ENCODE measurements around the gene SLC16A10. TPM values are rescaled to one million over a fixed set of nuclear protein-coding genes. Genes with fewer than 3 reads are reported as not detected.
"Not testable (repeated sequence)": the region's sequence is repeated elsewhere in the genome, so short reads cannot be mapped to it uniquely, and the experiment has no call there.

Gene SLC16A10
- total RNA-seq, 3 donors from 2014 or later, result 1.3 to 5.4 (median 1.8) TPM

- H3K36me3 ChIP-seq, result no peaks in the 10 kb centered on the region
- intact Hi-C loops (cut with DNase I; ENCODE audit: low total_unique reads), result no loop called here
- H3K9me3 ChIP-seq, result no peaks in the 10 kb centered on the region
- no peak for DNase-seq (ENCODE audit: low spot score in 2 of 2)
- peaks cover 0 to 2% of the 10 kb centered on the region in 2 donors for H3K4me1 ChIP-seq
- TF ChIP-seq POLR2A (IDR thresholded peaks at IDR 0.05), result no peak
- no peak for TF ChIP-seq CTCF (IDR thresholded peaks at IDR 0.05)
- no peak for TF ChIP-seq POLR2AphosphoS5 (IDR thresholded peaks at IDR 0.05)
- H3K27ac ChIP-seq, result no peak overlapping the region
- peaks cover 0 to 32% of the 10 kb centered on the region in 2 donors for H3K27me3 ChIP-seq
- peak overlapping the region; percentile 52 to 71 (median 64) for H3K4me3 ChIP-seq
Measured at GRCh38 chr6:111087871-111088667, 766 bp downstream of the SLC16A10 start.

GRCh38 chr6:111088668-111089003 lies 1.3 kb downstream of the SLC16A10 start:
- Histone ChIP-seq H3K27me3 (peaks cover 0 to 32% of the 10 kb centered on the region in 2 donors), H3K4me3 (peak overlapping the region; percentile 52 to 71 (median 64)), H3K27ac (no peak overlapping the region), H3K4me1 (peaks cover 0 to 2% of the 10 kb centered on the region in 2 donors), H3K36me3 (no peaks in the 10 kb centered on the region), H3K9me3 (no peaks in the 10 kb centered on the region)
- TF ChIP-seq POLR2A (IDR thresholded peaks at IDR 0.05) (no peak), CTCF (IDR thresholded peaks at IDR 0.05) (no peak), POLR2AphosphoS5 (IDR thresholded peaks at IDR 0.05) (no peak)
- no peak for DNase-seq (ENCODE audit: low spot score in 2 of 2)
- intact Hi-C loops (cut with DNase I; ENCODE audit: low total_unique reads), result no loop called here

GRCh38 chr6:111090766-111091165 lies 3.5 kb downstream of the SLC16A10 start:
- H3K4me3 ChIP-seq, result no peak overlapping the region
- H3K27ac ChIP-seq, result no peak overlapping the region
- H3K36me3 ChIP-seq, result no peaks in the 10 kb centered on the region
- peaks cover 0 to 2% of the 10 kb centered on the region in 2 donors for H3K4me1 ChIP-seq
- intact Hi-C loops (cut with DNase I; ENCODE audit: low total_unique reads), result no loop called here
- DNase-seq (ENCODE audit: low spot score in 2 of 2), result no peak
- TF ChIP-seq POLR2A (IDR thresholded peaks at IDR 0.05) (no peak), CTCF (IDR thresholded peaks at IDR 0.05) (no peak), POLR2AphosphoS5 (IDR thresholded peaks at IDR 0.05) (no peak)
- peaks cover 0 to 18% of the 10 kb centered on the region in 2 donors for H3K27me3 ChIP-seq
- H3K9me3 ChIP-seq, result no peaks in the 10 kb centered on the region

GRCh38 chr6:111091987-111092386 lies 4.7 kb downstream of the SLC16A10 start:
- no peak overlapping the region for H3K27ac ChIP-seq
- TF ChIP-seq POLR2A (IDR thresholded peaks at IDR 0.05), result no peak
- no peak for TF ChIP-seq CTCF (IDR thresholded peaks at IDR 0.05)
- TF ChIP-seq POLR2AphosphoS5 (IDR thresholded peaks at IDR 0.05), result no peak
- H3K9me3 ChIP-seq, result no peaks in the 10 kb centered on the region
- DNase-seq (ENCODE audit: low spot score in 2 of 2), result no peak
- intact Hi-C loops (cut with DNase I; ENCODE audit: low total_unique reads), result no loop called here
- peaks cover 0 to 7% of the 10 kb centered on the region in 2 donors for H3K27me3 ChIP-seq
- no peaks in the 10 kb centered on the region for H3K36me3 ChIP-seq
- H3K4me1 ChIP-seq, result peaks cover 0 to 2% of the 10 kb centered on the region in 2 donors
- no peak overlapping the region for H3K4me3 ChIP-seq

DNA sequence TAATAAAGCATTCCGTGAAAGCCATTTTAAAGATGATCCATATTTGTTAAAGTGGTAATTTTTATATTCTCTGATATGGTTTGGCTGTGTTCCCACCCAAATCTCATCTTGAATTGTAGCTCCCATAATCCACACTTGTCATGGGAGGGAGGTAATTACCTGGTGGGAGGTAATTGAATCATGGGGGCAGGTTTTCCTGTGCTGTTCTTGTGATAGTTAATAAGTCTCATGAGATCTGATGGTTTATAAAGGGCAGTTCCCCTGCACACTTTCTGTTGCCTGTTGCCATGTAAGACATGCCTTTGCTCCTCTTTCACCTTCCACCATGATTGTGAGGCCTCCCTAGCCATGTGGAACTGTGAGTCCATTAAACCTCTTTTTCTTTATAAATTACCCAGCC lies 8.2 kb downstream of the SLC16A10 start:
- DNase-seq (ENCODE audit: low spot score in 2 of 2), result not testable (repeated sequence)

More for the DNA sequence above, 8.2 kb downstream of the SLC16A10 start:
- intact Hi-C loops (cut with DNase I; ENCODE audit: low total_unique reads); H3K4me1 ChIP-seq; H3K36me3 ChIP-seq; H3K27me3 ChIP-seq; H3K4me3 ChIP-seq; H3K9me3 ChIP-seq; H3K27ac ChIP-seq: not testable (repeated sequence)

Data from breast epithelium (tissue), 4 donors.